Esophagus mucosa (tissue), 1 donor: ENCODE data around the gene ABLIM2. TPM values are rescaled to one million over a fixed set of nuclear protein-coding genes. Genes with fewer than 3 reads are reported as not detected.
A peak's percentile ranks its signal among the peaks of the same experiment; 100 is the strongest.

Source experiments
- ATAC-seq: fragments of 200-7000 bp; cut with Tn5 transposase; one replicate; pipeline ENCODE4 v1.9.1; 2020
- total RNA-seq: library from RNA; stranded (reverse); gene quantifications from one replicate; pipeline ENCODE4 v1.2.4, GENCODE V29; 2023
- donor health status: DM: yes; HTN: yes; CAD: no.

The ABLIM2 gene
- total RNA-seq, 1 donor from 2014 or later = 20.1 TPM

DNA sequence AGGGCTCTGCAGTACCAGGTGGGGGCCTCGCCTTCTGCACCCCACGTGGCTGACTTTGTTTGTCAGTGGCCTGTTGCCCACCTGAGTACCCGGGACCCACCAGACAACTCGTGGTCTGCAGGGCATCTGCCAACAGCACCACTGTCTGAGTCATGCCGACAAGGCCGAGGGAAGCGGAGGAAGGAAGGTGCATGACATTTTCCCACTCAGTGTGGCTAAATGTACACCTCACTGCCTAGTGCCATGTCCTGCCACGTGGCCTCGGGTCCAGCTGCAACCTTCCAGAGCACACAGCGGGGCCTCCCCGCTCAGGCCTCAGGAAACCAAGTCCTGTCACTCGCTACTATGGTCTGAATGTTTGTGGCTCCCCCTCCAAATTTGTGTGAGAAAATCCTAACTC, 22.1 kb downstream of the ABLIM2 start:
- ATAC-seq = peak; percentile 27

DNA sequence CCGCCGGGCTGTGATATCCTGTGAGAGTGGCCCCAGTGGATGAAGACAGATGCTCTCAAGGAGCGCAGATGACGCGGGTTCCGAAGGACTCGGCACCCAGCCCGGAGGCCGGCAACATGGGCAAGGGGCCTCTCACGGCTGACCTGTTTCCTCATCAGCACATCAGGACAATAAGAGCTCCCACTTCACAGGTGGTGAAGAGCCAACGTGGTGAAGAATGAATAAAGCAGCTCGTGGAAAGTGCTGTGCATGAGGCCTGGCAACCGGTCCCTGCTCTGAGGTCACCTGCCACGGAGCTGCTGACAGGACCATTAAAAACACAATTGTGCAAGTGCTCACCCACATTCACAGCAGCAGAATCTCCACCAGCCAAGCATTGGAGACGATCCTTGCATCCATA, 22.9 kb downstream of the ABLIM2 start:
- ATAC-seq = no peak

DNA sequence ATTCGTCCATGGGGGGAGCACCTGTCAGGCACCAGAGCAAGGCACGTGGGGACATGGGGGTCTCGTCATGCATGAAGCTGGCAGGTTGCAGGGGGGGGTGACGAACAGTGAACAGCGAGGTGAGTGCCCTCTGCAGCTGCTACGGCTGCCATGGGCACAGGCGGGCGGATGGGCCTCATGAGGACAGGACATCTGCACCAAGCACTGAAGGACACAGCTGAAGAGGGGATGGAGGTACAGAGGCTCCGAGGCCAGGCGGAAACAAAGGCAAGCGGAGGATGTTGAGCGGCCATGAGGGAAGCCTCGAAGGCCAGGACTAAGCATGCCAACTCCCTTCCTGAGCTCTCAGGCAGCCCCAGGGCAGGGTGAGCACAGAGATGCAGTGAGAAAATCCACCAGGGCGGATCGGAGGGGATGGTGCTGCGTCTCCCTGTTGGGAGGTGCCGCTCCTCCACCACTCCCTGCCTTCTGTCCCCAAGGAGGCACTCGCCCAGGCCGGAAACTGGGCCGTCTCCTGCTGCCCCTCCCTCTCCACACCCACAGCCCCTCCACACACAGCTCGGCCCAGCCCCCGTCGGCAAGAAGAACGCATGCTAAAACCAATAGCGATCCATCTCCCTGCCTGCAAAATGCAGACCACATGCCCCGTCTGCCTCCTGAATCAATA, 24.6 kb downstream of the ABLIM2 start:
- no peak for ATAC-seq

DNA sequence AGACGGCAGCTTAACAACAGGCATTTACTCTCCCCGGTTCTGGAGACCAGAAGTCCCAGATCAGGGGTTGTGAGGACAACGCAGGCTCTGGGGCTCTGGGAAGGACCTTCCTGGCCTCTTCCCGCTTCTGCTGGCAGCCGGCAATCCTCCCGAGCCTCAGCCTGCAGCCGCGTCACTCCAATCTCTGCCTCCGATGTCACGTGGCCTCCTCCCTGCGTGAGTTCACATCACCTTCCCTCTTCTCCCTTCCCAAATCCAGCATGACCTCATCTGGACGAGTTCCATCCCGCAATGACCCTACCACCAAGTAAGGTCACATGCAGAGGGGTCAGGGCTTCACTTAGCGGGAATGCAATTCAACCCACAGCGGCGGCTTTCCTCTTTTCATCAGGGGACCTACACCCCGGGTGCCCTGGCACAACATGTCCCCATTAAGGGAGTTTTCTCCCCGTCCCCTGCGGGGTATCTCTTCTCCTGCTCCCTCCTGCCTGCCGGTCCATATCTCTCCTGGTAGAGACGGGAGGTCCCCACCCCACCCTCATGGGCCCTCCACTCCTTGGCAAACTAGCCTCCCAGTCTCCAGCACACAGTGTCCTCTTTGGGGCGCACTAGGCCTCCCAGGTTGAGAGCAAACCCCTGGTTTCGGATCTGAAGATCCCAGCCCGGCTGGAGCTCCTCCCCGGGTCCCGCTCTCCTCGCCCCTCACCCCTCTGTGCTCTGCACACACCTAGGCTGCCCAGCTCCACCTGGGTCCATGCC, 25.5 kb downstream of the ABLIM2 start:
- ATAC-seq = no peak

DNA sequence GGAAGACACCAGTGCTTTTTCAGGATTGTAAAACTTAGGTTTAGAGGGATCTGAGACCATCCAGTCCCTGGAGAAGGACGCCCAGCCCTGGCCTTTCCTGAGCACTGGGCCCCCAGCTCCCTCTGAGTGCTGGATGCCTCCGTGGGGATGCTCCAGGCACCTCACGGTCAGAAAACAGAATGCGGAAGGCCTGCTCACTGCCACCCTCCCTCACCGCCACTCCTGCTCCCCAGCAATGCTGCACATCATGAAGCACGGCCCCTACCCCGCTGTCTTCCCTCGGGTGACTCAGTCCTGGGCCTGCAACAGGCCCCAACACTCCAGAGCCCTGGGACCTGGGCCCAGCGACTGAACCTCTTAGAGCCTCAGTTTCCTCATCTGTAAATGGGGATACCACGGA, 26.2 kb downstream of the ABLIM2 start:
- no peak for ATAC-seq

DNA sequence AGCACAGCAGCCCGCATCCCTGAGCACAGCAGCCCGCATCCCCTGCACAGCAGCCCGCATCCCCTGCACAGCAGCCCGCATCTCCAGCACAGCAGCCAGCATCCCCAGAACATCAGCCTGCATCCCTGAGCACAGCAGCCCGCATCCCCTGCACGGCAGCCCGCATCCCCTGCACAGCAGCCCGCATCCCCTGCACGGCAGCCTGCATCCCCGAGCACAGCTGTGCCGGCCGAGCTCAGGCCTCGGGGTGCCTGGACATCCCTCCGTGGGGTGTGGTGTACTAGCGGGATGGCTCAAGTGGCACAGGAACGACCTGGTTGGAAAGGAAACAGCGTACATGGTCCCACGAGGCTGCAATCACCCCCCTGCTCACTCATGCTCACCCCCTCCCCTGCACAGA, 26.8 kb downstream of the ABLIM2 start:
- ATAC-seq = no peak

DNA sequence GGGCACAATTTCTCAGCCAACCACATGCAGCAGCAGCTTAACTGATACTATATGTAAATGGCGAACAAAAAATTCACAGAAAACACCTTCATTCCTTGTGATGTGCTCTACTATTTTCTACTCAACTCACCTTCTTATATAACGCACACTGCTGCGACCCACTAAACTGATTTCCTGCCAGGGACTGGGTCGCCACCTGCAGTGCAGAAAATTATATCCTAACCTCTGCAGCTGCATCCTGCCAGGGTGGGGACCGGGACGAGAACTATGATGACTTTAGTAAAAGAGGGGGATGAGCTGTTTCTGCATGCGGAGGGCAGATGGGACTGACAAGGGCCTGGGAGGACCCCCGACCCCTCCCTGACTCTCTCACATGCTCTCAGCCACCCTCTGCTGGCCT, 27.4 kb downstream of the ABLIM2 start:
- ATAC-seq = no peak

DNA sequence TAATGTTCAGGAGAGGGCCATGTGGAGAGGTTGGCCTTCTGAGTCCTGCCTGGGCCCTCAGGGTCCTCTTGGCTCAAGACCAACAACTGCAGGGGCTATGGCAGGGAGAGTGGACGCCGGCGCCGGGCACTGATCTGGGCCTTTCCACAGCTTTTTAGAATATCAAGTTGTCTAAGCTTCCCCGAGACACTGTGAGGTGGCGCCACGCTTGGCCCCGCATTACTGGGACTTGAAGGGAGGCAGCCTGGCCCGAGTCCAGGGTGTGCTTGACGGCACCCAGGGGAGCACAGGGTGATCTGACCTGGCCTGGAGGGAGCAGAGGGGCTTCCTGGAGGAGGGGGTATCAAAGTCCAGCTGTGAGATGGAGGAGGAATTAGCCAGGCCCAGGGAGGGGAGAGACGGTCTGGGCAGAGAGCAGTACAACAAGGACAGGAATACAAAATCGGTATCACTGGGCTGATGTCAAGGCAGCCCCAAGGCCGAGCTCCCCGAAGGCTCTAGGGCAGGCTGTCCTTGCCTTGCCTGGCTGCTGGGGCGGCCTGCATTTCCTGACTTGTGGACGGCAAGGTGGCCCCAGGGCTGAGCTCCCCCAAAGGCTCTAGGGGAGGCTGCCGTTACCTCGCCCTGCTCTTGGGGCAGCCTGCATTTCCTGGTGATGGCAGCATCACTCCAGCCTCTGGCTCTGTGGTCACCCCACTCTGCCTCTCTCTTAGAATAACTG, 28.1 kb downstream of the ABLIM2 start:
- ATAC-seq = no peak

DNA sequence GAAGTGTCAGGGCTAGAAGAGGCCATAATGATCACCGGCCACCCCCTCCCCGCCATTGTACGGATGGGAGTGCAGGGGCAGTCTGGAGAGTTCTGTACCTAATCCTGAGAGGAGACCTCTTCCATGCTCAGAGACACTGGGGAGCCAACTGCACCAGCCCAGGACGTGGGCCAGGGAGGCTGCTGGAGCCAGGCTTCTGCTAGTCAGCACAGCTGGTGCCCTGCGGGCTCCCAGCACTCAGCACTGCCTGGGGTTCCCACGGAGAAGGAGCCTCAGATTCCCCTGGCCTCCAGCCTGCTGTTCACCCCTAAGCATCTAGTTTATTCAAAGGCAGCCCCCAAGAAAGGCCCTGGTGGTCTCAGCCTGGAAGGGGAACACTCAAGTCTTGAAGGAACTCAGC, 28.8 kb downstream of the ABLIM2 start:
- ATAC-seq = no peak

DNA sequence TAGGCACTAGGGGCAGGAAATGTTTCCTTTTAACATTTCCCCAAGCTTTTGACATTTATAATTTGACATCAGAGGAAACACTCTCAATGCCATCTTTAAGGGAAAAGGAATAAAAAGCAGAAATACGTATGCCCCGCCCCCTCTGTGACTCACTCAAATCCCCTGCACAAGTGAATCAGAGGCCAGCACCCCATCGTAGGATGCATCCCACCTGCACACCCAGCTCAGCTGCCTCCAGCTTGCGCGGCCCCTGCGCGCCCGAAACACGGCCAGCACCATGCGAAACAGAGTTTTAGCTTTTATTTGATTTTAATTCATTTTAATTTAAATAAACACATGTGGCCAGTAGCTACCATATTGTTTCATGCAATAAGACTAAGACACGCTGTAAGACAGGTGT, 29.5 kb downstream of the ABLIM2 start:
- ATAC-seq = no peak

DNA sequence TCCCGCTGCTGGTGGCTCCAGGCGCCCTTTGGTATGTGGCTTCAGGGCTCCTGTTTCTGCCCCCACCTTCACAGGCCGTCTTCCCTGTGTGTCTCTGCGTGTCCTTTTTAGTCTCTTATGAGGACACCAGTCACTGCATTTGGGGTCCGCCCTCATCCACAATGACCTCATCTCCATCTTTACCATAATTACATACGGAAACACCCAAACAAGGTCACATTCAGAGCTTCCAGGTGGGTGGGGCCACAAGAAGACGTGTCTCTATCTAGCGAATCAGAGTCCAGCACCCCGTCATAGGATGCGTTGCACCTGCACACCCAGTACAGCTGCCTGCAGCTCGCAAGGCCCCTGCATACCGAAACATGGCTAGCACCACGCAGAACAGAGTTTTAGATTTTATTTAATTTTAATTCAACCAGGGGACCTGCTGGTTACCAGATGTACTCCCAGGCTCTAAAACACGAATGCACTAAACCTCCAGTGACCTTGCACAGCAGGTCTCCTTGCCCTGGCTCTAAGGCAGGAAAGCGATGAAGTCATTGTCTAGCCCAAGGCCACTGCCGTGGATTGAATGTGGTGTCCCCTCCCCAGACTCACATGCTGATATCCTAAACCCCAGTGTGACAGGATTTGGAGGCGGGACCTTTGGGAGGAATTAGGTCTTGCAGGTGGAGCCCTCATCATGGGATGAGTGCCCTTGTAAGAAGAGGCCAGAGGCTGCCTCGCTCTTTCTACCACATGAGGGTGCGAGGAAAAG, 30.3 kb downstream of the ABLIM2 start:
- ATAC-seq = no peak

DNA sequence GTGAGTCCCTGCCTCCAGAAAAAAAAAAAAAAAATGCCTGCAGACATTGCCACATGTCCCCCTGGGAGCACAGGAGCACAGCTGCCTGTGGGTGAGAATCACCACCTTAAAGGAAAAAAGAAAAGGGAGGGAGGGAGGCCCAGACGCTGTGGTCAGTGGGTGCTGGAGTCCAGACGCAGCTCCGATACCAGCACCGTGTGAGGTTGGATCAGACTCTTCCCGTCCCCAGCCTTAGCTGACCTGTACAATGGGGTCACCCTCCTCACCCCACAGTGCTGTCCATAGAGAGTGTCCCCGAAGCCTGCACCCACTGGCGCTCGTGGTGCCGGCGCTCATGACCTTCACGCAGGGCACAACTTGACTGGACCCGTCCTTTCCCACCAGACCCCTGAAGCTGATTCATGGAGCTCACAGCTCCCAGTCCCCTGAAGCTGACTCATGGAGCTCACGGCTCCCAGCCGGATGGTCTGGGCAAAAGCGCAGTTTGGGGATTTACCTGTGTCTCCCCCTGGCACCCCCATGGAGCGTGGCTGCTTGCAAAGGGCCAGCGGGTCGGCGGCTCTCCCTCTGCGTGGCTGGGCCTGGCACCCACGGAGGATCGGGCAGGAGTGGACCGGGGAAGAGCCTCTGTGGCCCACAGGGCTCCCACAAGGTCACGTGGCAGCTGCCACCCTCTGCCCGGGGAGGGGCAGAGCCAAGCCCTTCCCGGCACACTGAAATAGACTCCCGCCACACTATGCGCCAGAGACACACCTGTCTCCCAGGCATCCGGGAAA, 31.4 kb downstream of the ABLIM2 start:
- no peak for ATAC-seq

DNA sequence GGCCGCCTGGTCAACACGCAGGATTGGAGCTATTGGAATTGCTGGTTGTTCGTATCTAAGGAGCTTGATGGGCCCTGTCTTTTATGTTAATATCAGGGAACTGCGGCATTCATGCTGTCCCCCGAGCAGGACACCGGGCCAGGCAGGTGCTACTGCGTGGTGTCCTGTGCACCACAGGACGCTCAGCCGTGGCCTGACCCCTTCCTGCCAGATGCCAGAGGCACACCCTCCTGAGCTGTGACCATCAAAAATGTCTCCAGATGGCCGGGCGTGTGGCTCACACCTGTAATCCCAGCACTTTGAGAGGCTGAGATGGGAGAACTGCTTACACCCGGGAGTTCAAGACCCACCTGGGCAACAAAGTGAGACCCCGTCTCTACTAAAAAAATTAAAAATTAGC, 32.1 kb downstream of the ABLIM2 start:
- ATAC-seq = no peak

DNA sequence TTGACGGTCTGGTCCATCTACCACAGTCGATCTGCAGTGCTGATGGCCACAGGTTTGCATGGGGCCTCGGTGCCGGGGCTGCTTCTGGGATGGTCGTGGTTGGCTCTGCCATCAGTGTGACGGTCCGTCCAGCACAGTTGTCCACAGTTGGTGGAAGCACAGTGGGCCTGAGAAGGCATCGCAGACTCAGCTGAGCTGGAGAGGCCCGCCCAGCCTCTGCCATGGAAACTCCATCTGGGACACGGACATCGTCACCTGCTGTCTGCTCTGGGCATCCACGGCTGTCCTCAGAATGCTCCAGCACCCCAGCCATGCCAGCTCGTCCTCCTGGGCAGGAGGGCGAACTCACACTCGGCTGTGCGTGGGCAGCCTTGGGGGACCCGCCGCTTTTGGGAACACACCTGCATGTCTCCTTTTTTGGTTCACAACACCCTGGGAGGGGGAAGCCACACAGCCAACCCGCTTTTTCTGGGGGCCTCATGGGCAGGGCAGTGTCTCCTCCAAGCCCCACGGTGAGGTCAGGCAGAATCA, 33.0 kb downstream of the ABLIM2 start:
- ATAC-seq = no peak

DNA sequence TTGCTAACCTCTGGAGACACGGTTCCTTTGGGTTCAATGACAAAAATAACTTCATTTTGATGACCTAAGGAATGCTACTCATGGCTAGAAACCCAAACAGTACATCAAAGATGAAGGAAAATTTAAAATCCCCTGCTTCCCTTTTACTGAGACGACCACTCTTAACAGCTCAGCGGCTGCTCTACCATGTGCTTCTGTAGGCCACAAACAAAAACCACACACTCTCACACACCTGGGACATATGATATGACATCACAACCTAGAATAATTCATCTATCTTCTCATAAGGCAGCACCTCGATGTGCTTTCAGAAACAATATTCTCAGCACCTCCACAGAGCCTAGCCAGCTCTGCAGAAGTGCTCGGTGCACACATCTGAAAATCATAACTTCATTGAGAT, 34.7 kb downstream of the ABLIM2 start:
- no peak for ATAC-seq

DNA sequence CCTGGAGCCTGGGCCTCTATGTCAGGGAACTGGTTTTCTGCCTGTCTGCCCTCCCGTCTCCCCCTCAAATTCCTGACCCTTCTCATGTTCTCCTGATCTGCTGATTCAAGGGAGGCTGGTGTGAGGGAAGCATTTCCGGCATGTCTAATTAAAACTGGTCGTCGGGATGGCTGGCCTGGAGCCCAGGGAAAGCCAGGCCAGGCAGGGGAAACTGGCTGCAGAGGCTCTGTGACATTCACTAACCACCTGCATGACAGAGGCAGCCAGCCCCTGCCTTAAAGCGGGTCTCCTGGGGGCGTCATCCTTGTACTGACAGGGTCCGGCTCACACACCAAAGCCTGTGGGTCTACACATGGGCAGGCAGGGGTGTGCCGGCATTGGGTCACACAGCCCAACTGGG, 35.2 kb downstream of the ABLIM2 start:
- ATAC-seq = no peak

DNA sequence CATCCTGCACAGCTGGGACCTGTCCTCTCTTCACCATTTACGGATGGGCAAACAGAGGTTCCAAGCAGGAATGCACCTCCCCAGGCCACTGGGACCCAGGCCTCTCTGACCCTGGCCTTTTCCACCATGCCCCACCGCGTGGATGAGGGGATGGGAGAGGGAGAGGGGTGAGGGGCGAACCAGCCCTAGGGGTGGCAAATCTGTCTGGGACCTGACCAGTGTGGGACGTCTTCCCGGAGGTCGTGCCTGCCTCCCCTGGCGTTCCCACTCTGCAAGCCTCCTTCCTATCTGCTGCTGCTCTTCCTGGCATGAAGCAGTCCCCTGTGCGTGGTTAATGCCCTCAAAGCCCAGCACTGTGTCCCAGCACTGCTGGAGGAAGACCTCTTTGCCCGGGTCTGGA, 35.9 kb downstream of the ABLIM2 start:
- ATAC-seq = no peak

DNA sequence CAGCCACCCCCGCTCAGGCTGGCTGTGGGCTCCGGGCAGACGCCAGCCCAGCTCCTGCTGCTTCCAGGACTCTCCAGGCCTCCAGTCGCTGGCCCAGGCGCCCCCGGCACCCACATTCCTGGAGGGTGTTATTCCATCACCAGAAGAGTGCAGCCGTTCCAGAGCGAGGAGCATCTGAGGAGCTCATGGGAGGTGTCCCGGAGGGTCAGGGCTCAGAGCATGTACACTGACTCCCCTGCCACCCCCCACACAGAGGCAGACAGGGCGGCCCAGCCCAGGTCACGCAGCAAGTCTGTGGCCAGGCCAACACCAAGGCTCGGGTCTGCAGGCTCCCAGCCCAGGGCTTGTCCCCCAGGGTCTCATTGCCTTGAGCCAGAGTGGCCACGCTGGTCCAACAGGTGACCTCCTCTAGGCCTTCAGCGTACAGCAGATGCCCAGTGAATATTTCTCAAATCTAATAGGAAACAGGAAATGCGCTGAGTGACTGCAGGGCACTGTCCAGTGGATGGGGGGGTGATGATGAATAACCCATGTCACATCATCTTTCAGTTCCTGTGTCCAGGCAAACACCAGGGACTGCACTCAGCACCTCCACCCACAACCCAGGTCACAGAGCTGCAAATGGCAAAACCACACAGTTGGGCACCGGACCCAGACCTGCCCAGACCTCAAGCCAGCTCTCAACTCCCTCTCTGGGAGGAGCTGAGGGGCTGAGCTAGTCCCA, 37.2 kb downstream of the ABLIM2 start:
- ATAC-seq = no peak

DNA sequence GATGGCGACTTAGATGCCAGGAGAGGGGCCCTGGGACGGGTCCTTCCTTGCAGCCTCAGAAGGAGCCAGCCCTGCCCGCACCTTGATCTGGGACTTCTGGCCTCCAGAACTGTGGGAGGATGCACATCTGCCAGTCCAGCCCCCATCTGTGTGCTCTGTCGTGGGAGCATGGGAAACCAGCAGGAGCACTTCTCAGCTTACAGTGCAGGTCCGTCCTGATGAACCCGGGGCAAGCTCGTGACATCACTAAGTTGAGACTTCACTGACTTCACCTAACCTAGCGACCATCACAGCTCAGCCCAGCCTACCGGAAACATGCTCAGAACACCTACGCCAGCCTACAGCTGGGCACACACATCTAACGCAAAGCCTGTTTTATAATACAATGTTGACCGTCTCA, 38.1 kb downstream of the ABLIM2 start:
- no peak for ATAC-seq

DNA sequence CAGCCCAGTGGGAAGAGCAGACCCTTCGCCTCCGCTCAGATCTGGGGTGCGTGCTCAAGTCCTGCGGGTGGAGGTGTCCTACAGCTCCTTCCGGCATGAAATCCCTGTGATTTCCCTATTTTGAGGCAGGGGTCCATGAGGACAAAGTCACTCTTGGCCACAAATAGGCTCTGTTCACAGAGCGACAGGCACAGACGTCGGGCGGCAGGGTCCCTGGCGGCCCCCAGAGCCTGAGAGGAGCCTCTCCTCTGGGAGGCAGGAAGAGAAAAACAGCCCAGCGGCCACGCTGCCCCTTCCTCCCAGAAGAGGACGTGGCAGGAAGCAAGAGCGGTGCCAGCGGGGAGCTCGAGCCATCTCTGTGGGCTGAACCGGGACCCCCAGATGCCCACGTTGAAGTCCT, 38.7 kb downstream of the ABLIM2 start:
- ATAC-seq = no peak

DNA sequence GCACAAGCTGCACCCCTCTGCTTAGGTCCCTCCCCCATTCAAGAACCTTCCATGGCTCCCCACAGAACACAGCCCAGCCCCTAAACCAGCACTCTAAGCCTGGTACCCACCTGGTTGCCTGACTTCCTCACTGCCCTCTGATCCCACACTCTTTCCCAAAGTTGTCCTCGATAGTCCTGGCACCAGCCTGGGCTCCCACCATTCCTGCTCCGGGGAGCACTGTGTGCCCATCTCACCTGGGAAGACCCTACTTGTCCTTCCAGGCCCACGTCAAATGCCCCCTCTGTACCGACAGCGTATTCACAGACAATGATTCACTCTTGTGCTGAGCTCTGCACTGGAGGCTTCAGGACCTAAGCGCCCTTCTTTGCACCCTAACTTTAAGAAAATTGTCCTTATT, 40.1 kb downstream of the ABLIM2 start:
- no peak for ATAC-seq
